ENCODE data around the gene SLX1A. TPM values are rescaled to one million over a fixed set of nuclear protein-coding genes. Genes with fewer than 3 reads are reported as not detected.
A peak's percentile ranks its signal among the peaks of the same experiment; 100 is the strongest.
"Not testable (repeated sequence)": the region's sequence is repeated elsewhere in the genome, so short reads cannot be mapped to it uniquely, and the experiment has no call there.

Gene SLX1A
- total RNA-seq, 1 donor from 2014 or later, result 44.6 TPM

- H3K27ac ChIP-seq; H3K36me3 ChIP-seq; H3K27me3 ChIP-seq; intact Hi-C loops (cut with DNase I); H3K9me3 ChIP-seq; H3K4me1 ChIP-seq; H3K4me3 ChIP-seq: not testable (repeated sequence)
- peak; percentile 5 to 44 for DNase-seq (ENCODE audit: low spot score in 2 of 2)
Observed at GRCh38 chr16:30197001-30197400, 3.3 kb downstream of the SLX1A start.

DNA sequence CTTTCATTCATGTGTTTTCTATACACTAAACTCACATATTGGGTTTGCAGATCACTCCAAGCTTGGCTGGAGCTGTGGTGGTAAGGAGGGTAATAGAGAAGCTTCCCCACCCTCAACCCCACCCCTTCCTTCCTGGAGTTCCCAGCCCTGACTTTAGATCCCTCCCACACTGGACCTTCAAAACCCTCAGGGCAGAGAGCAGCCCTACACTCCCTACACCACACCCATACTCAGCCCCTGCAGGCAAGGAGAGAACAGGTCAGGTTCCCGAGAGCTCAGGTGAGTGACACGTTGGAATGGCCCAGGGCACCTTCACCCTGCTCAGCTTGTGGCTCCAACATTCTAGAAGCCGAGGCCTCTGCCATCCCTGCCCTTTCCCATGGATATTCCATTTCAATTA lies 5.4 kb downstream of the SLX1A start, which contains the start of gene SULT1A3:
Gene SULT1A3 (plus strand): TSS at position 207 of the 400 bp plus-strand sequence. CDS start 1,474 bp downstream, outside the sequence.
- H3K4me1 ChIP-seq; intact Hi-C loops (cut with DNase I); H3K9me3 ChIP-seq; H3K27me3 ChIP-seq; H3K36me3 ChIP-seq; H3K4me3 ChIP-seq; DNase-seq (ENCODE audit: low spot score in 2 of 2); H3K27ac ChIP-seq: not testable (repeated sequence)

- H3K27me3 ChIP-seq; DNase-seq (ENCODE audit: low spot score in 2 of 2); H3K4me1 ChIP-seq; H3K36me3 ChIP-seq; H3K4me3 ChIP-seq; H3K9me3 ChIP-seq; H3K27ac ChIP-seq; intact Hi-C loops (cut with DNase I): not testable (repeated sequence)
Observed at GRCh38 chr16:30199608-30200343, 6.1 kb downstream of the SLX1A start.

DNA sequence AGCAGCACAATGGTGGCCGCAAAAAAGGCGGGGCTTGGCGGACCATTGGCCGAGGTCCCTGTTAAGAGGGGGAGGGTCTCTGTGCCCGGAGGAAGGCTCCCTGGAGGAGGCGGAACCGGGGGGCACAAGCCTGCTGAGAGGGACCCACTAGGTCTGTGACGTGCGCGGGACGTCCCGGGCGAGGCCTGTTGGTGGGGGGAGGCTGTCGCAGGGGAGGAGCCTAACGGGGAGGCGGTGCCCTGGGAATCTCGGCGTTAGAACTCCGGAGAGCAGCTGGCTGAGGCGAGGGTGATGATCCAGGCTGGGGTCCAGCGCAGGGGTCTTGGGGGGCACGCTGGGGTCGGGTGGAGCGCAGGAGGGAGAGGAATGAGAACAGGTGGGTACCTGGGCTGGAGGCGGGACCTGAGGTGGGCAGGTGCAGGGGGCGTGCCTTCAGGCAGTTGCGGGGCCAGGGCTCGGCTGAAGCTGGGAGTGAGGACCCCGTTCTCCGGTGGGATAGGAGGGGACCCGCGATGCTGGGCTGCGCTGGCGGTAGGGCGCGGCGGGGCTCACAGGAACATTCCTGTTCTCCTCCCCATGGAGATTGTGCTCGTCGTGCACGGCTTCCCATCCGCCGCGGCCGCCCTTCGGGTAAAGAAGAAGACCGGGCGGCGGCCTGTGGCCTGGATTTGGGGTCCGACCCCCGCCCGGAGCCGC lies 12.0 kb downstream of the SLX1A start:
- H3K9me3 ChIP-seq; H3K36me3 ChIP-seq; H3K27me3 ChIP-seq; intact Hi-C loops (cut with DNase I); H3K27ac ChIP-seq; H3K4me1 ChIP-seq: not testable (repeated sequence)
- peak in 1 of 2 donors; percentile 27 for DNase-seq (ENCODE audit: low spot score in 2 of 2)
- H3K4me3 ChIP-seq, result peak overlapping the region; percentile 48 to 68

DNA sequence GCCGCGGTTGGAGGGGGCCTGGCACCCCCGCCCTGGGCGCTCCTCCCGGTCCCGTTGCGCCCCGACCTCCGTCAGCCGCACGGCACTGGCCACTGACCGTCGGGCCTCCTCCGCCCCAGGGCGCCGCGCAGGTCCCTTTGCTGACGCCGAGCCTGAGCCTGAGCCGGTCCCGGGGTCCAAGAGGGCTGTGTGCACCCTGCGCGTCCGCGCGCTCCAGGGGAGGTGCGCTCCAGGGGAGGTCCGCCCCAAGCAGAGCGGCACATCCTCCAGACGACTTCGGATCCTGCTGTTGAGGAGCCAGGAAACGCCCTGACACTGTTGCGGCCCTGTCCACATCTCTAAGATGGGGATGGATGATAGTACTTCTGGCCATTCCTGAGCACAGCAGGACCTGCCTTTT lies 12.6 kb downstream of the SLX1A start:
- H3K4me3 ChIP-seq, result peak overlapping the region; percentile 48 to 68
- DNase-seq (ENCODE audit: low spot score in 2 of 2); H3K27ac ChIP-seq; H3K36me3 ChIP-seq; intact Hi-C loops (cut with DNase I); H3K27me3 ChIP-seq; H3K4me1 ChIP-seq; H3K9me3 ChIP-seq: not testable (repeated sequence)

DNA sequence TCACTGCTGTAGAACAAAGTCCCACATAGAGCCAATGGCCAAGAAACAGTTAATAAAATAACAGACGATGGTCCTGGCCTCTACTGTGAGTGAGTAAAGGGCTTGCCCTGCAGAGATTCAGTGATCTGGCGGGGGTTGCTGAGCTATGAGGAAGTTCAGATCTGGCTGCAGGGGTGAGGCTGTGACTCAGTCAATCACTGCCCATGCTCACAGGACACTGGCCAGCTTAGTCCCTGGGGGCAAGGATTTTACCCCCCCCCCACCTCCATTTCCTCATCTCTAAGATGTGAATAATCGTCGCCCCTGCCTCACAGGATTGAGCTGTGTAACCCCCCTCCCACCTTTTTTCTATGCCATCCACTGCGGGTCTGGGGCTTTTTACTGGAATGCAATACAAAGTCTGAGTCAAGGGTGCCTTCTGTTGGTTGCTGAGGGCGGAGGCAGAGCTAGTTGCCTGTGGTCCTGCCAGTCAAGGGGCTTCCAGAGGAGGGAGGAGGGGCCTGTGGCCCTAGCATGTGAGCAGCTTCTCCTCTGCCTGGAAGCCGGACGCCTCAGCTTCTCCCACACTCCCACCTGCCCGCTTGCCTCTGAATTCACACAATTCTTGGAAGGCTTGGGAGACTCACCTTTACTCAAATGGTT lies 13.5 kb downstream of the SLX1A start:
- DNase-seq (ENCODE audit: low spot score in 2 of 2), result peak; percentile 9 to 70
- H3K27me3 ChIP-seq; H3K4me1 ChIP-seq; H3K4me3 ChIP-seq; intact Hi-C loops (cut with DNase I); H3K36me3 ChIP-seq; H3K9me3 ChIP-seq; H3K27ac ChIP-seq: not testable (repeated sequence)

GRCh38 chr16:30209032-30209431 lies 15.4 kb downstream of the SLX1A start:
- H3K27ac ChIP-seq; H3K9me3 ChIP-seq; intact Hi-C loops (cut with DNase I); H3K36me3 ChIP-seq; H3K4me3 ChIP-seq; H3K27me3 ChIP-seq; H3K4me1 ChIP-seq: not testable (repeated sequence)
- peak; percentile 26 to 64 for DNase-seq (ENCODE audit: low spot score in 2 of 2)

DNA sequence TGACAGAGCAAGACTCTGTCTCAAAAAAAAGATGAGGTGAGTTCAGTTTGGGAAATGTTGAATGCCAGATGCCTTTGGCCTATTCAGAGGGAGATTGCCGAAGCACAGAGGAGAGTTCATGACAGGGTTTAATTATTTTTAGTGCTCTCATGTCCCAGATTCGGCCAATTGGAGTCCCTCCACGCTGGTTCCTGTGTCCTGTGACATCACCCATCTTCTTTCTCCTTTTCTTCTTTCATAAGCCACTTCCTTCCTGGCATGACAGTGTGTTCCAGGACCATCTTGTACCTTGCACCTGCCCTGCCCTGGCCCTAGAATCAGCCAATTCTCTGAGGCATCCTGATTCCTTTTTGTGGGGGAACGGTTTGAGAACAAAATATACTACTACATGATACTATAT lies 17.7 kb downstream of the SLX1A start:
- H3K4me3 ChIP-seq; DNase-seq (ENCODE audit: low spot score in 2 of 2); H3K9me3 ChIP-seq; H3K4me1 ChIP-seq; H3K36me3 ChIP-seq; intact Hi-C loops (cut with DNase I); H3K27me3 ChIP-seq; H3K27ac ChIP-seq: not testable (repeated sequence)

DNA sequence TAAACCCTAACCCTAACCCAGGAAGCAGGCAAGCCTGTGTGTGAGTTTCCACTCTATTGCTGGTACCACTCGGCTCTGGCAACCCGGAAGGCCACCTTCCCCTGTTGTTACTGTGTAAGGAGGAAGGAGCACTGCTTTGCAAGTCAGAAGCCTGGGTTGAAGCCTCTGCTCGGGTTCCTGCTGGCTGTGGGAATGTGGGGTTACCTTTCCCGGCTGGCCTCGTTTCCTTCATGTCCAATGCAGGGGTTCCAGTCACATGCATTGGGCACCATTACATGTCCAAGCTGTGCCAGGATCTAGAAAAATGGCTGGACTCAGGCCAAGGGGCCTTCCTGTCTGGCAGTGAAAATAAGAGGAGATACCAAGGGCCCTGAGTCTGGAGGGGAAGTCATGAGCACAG lies 23.4 kb downstream of the SLX1A start:
- H3K27me3 ChIP-seq; H3K27ac ChIP-seq; H3K4me3 ChIP-seq; H3K4me1 ChIP-seq; H3K9me3 ChIP-seq; intact Hi-C loops (cut with DNase I); H3K36me3 ChIP-seq: not testable (repeated sequence)
- DNase-seq (ENCODE audit: low spot score in 2 of 2), result peak in 1 of 2 donors; percentile 50

Other genes starting within 250 kb of the SLX1A start
- gene TMEM219, start 231.8 kb upstream of the SLX1A start, total RNA-seq, result 49.2 TPM
- gene TAOK2, start 220.0 kb upstream of the SLX1A start, total RNA-seq, result 101 TPM
- 2.0 TPM for gene HIRIP3, start 198.3 kb upstream of the SLX1A start, total RNA-seq
- 44.1 TPM for gene INO80E, start 197.6 kb upstream of the SLX1A start, total RNA-seq
- gene DOC2A, start 182.8 kb upstream of the SLX1A start, total RNA-seq, result not detected
- gene C16orf92, start 170.7 kb upstream of the SLX1A start, total RNA-seq, result not detected
- gene TLCD3B, start 162.6 kb upstream of the SLX1A start, total RNA-seq, result not detected
- 1,202 TPM for gene ALDOA, start 128.1 kb upstream of the SLX1A start, total RNA-seq
- 50.7 TPM for gene PPP4C, start 117.9 kb upstream of the SLX1A start, total RNA-seq
- gene TBX6, start 102.0 kb upstream of the SLX1A start, total RNA-seq, result 0.75 TPM
- 98.6 TPM for gene YPEL3, start 97.7 kb upstream of the SLX1A start, total RNA-seq
- 0.53 TPM for gene GDPD3, start 80.3 kb upstream of the SLX1A start, total RNA-seq
- gene MAPK3, start 70.7 kb upstream of the SLX1A start, total RNA-seq, result 115 TPM
- 69.4 TPM for gene CORO1A, start 10.3 kb upstream of the SLX1A start, total RNA-seq
- gene BOLA2B, start 209 bp upstream of the SLX1A start, total RNA-seq, result 643 TPM
- gene SULT1A3, start 5.4 kb downstream of the SLX1A start, total RNA-seq, result 14.8 TPM
- gene NPIPB13, start 54.6 kb downstream of the SLX1A start, total RNA-seq, result 1.3 TPM
- gene CD2BP2, start 161.4 kb downstream of the SLX1A start, total RNA-seq, result 15.1 TPM
- 20.9 TPM for gene TBC1D10B, start 176.6 kb downstream of the SLX1A start, total RNA-seq
- gene MYL11, start 180.9 kb downstream of the SLX1A start, total RNA-seq, result not detected
- not detected for gene SEPTIN1, start 188.7 kb downstream of the SLX1A start, total RNA-seq
- 25.1 TPM for gene ZNF48, start 201.5 kb downstream of the SLX1A start, total RNA-seq
- gene ZNF771, start 213.7 kb downstream of the SLX1A start, total RNA-seq, result 49.6 TPM
- 7.2 TPM for gene DCTPP1, start 236.2 kb downstream of the SLX1A start, total RNA-seq